DLD1 (cell line): ENCODE measurements around the gene NOD2.

Experiments
- in situ Hi-C: cut with HindIII; loops from 2 replicates; pipeline ENCODE4 v1.10.0; 2017; ENCODE audit warnings: low sequenced_read_pairs

Gene NOD2

DNA sequence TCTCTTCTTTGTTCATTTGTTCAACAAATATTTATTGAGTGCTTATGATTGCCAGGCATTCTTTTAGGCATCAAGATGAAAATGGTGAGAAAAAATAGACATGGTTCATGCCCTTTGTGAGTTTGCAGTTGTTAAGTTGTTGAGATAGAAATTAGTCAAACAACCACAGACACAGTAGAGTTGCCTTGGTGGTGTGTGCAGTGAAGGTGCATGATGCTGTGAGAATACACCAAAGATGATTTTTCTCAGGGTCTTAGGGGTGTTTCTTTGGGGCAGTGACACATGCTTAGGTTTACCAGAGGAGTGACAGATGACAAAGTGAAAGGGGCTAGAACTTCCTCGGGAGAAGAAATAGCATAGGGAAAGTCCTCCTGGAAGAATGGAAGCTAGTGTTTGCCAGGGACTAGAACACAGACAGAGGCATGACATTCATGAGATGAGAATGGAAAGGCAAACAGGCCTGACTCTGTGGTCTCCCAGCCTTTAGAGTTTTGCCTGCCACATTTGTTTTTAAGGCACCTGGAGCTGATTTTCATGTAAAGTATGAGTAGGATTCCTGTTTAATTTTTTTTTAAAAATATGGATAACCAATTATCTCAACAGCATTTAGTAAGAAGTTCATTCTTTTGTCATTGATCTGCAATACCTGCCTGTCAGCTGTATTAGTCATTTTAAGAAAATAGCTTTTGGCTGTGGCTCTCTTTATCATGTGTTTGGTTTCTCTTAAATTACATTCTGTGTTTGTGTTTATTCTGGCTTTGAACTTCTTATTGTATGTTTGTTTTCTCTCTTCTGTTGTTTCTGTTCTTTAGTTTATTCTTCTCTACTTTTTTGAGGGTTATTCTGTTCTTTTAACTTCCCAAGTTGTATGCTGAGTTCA lies 85.1 kb downstream of the NOD2 start:
- in situ Hi-C loops: no loop called here

DNA sequence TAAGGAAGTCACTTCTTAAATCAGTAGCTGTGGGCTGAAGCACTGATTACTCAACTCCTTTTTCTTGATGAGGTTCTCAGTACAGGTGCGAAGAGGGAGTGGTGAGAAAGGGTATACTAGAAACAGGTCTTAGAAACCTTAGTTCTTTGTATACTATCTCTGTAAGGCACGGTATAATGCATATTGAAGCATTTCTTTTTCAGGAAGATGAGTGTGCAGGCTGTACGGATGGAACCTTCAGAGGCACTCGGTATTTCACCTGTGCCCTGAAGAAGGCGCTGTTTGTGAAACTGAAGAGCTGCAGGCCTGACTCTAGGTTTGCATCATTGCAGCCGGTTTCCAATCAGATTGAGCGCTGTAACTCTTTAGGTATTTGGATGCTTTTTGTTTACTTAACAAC lies 87.6 kb downstream of the NOD2 start:
- in situ Hi-C loops: no loop called here

- in situ Hi-C loops: no loop called here
Measured at GRCh38 chr16:50781518-50781917, 88.1 kb downstream of the NOD2 start.
